ENCODE results near the gene KIAA1755.
A peak's percentile ranks its signal among the peaks of the same experiment; 100 is the strongest.

Gene KIAA1755

DNA sequence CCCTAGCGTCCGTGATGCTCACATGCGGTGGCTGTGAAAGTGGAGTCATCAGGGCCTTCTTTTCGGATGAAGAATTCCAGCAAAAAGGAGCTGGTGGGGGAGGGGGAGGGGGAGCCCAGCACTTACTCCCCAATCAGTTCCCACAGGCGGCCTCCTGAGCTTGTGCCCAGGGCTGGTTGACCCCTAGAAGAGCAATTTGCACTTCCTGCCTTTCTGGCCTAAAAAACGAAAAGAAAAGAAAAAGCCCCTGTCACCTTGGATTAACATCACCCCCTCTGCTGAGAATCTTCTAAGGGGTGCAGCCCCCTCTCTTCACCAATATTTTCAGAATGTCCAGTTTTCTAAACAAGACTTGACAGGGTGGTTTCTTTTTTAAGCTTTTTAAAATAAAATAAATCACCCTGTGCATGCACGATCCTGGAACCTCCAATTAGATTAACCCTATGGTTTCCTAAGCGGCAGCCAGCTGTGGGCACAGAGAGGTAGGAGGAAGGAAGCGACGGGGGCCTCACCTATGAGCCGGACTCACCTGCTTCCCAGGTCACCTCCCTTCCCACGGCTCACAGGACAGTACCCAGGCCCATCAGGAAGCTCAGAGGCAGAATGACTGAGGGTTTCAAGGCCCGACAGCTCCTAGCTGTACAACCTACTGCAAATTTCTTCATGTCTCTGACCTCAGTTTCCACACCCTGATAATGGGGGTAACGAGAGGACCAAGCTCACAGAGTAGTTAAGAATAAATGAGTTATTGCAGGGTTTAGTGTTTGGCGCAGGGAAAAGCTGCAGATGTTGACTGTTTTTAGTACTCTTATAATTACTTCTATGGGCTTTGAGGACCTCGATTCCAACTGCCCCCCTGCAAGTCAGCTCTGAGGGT lies 85.0 kb downstream of the KIAA1755 start:
- DNase-seq, result no peak

DNA sequence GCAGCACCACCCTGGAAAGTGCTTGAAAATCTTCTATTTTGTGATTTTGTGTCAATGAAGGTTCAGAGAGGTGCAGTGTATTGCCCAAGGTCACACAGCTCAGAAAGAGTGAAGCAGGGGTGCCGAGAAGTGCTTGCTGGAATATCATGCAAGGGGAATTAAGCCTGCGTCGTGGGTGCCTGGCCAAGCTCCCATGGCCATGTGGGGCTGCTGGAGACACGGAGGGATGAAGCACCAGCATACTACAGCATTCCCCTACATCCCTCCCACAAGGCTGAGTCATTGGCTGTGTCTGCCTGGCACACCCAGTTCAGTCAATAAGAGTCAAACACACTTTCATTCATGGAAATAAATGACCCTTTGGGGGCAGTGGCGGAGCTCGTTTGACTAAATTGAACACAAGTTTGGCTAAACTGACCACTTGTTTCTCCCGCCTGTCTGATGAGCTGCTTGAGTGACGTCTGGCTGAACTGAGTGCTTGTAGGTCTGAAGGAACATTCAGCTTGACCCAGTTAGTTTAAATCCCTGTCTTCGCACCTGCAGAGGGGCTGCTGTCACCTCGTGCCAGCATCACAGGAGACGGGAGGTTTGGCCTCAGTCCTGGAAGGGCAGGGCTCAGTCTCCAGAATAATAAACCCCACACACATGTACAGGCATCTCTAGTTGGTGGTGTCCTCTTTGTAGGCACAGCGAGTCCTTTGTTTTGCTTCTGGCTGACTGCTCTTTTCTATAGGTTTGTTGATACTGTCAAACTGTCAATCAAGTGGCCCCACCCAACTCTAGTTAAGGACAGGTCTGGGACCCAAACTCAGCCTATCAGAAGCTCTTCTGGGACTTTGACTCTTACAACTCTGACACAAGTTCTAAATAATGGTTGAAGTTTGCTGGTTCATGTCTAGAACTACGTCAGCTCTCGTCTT lies 87.0 kb downstream of the KIAA1755 start:
- DNase-seq, result peak in 1 of 2 donors; percentile 5

DNA sequence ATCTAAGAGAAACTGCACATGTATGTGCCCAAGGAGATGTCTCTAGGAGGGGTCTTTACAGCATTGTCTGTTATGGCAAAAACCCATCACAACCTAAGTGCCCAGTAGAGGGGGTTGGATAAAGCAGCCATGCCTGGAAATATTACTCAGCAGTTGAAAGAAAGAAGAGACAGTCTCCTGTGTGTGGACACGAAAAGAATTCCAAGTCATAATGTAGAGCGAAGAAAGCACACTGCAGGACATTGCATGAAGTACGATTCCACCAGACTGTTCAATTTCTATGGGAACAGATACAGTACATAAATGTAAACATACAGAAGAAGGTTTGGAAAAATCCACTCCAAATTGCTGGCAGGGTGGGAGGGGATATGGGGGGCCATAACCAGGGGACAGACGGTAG lies 88.1 kb downstream of the KIAA1755 start:
- DNase-seq, result no peak

DNA sequence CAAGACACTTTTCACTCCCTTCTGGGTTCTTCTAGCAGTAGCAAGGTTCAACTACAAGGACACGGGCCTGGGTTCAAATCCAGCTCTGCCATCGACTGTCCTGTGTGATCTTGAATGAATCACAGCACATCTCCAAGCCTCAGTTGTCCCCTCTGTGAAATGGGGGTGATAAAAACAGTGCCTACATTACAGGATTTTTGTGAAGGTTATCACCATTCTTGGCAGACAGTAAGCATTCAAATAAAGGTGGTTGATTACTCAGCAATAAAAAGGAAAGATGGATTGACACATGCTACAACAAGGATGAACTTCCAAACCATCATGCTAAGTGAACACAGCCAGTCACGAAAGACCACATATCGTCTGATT lies 88.9 kb downstream of the KIAA1755 start:
- no peak for DNase-seq

DNA sequence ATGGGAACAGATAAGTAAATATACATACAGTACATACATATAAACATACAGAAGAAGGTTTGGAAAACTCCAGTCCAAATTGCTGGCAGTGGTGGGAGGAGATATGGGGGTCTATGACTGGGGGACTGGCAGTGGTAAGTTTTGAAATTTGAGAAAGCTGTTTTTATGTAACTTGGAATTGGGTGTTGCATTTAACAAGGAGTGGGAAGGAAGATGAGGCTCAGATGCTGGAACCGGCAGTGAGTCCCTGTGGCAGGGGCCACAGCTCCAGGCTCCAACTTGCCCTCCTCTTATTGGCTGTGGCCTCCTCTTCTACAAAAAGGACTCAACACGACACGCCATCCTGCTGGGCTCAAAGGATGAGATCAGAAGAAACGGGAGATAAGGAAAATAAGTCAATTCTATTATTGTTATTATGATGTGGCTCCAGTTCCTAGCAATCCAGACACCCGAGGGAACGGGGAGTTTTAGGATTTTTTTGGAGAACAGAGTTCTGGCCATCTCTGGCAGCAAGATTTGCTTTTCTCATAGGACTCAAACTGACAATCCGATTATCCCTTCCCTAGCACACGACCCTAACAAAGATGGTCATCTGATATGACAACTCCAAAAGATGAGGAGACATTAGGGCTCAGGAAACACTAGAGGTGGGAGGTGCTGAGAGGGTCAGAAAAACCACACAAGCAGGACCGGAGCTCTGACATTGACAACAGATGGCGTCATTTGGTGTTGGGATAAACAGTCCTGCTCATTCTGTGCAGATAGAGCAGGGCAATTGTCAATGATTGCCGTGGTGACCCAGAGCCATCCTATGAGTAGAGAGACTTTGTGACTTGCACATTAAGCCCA lies 89.5 kb downstream of the KIAA1755 start:
- DNase-seq, result no peak

DNA sequence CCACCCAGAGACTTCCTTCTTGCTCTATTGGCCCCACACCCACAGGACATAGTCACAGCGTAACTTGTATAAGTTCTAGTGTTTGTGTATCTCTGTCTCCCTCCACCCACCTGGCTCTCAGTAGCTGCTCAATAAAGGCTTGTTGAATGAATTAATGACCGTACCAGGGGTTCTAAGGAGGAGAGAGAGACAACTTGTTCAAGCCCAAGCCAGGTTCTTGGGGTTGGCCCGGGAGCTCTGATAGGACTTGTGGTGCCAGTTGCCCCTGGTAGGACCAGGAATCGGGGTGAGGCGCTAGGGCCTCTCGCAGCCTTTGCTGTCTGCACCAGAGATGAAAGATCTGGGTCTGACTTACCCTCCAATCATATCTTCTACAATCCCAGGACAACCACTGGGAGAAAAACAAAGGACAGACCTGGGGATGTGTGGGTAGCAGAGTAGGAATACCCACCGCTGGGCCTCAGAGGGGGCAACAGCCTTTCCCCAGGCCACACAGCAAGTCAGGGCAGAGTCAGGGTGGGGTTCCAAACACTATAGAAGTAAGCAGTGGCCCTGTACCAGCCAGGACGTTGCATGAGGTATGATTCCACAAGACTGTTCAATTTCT lies 90.2 kb downstream of the KIAA1755 start:
- DNase-seq, result no peak

DNA sequence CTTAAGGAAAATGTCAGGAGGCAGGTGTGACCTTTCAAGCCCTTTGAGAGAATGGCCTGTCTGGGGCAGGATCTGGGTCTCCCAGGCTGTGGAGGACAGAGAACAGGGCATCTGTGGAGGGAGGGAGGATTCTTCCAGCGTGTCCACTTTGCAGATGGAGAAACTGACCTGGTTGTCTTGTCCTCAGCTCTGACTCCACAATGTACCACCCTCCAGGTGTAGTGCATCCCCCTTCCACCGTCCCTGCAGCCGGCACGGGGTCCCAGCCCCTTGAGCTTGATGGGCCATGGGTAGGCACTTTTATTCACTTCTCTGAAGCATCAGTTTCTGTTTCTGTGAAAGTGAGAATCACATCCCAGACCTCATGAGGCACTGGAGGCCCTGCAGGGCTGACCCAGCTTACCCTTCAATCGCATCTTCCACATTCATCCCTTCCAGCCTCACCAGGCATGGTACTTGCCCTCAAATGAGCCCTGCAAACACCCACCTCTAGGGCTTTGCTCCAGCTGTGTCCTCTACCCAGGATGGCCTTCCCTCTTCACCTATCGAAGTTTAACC lies 90.8 kb downstream of the KIAA1755 start:
- DNase-seq, result no peak

DNA sequence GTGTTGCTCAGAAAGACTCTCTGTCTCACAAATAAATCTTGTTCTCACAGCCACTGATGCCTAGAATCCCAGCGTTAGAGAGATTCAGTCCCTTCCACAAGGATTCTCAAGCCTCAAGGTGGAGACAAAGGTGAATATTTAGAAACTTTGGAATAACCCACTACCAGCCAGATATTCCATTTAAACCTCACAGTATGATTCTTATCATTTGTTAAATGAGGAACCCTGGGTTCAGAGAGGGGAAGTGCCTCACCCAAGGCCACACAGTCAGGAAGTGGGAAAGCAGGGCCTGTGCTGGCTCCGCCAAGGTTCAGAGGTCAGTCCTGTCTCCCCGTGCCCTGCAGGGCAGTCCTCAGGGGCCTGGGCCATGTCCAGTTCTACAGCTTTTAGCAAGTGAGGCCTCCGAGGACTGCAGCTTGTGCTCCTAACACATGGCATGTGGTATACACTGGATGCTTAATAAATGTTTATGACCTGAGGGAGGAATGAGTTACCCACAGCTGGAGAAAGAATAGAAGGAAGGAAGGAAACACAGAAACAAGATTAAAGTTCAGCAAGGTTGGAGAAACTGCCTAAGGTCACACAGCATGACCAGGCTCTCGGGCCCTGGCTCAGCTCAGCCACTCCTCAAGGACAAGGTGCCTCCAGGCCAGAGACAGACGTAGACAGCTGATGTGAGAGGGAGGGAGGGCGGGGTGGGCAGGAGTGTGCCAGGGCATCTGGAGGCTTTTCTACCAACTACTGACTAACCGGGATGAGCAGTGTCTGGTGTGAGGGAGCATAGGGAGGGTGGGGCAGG lies 91.5 kb downstream of the KIAA1755 start:
- peak in 1 of 2 donors; percentile 23 for DNase-seq

DNA sequence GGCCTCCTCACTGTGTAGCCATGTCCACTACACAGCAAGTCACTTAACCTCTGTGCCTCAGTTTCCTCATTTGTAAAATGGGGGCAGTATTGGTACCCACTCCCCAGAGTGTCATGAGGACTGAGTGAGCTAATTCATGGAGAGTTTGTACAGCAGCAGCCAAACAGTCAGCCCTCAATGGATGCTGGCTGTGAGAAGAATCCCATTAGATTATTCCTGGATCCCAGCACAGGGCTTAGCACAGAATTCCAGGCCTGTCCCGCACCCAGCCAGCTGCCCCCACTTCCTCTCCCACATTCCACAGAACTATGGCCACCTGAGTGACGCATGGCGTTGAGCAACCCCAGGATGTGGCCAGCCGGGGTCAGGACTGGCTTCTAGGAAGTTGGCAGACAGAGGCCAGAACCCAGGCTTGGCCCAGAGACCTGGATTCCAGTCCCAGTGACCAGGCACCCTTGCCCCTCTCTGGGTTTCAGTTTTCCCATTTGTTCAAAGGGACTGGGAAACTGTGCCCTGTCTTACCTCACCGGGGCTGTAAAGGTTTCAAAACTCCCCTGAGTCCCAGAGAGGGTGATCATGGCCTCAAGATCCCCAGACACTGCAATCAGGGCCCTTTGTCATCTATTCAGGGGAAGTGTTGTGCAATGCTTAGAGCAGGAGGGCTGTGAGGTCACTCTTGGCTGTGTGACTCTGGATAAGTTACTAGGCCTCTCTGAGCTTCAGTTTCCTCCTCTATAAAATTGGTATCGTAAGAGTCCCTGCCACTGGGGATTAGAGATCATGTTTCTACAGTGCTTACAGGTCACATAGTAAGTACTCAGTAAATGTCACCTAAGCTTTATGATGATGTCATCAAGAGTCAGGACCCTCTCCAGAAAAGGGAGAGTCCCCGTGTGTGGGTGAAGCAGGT lies 92.4 kb downstream of the KIAA1755 start:
- DNase-seq, result peak in 1 of 2 donors; percentile 38

DNA sequence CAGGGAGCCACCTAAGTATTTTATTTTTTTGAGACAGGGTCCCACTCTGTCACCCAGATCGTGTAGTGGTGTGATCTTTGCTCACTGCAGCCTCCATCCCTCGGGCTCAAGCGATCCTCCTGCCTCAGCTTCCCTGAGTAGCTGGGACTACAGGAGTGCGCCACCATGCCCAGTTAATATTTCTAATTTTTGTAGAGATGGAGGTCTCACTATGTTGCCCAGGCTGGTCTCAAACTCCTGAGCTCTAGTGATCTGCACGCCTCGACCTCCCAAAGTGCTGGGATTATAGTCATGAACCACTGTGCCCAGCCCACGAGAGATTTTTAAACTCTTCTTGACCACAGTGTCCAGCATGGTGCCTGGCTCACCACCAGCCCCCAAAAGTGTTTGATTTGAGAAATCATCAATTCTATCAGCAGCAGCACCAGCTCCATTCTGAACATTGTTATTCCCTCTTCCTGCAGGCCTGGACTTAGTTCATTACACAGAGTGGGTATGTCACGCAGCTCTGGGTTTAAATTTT lies 93.1 kb downstream of the KIAA1755 start:
- no peak for DNase-seq

DNA sequence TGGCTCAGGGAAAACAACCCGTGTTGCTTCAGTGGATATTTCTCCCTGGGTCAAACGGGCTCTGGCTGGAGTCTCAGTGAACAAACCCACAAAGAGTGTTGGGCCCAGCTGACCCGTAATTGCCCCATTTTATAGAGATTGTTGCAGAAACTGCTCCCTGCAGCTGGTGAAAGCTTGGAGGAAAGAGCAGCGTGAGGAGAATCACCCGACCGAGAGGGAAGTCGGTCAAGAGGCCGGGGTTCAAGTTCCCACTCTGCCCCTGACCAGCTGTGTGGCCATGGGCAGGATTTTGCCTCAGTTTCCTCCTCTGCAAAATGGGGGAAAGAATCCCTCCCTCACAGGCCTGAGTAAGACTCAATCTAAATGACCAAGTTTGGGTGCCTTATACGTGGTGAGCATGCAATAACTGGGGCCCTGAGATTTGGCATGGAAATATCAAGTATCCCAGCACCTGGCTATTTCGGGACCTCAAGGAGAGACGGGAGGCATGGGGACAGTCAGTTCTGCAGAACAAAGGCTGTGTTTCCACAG lies 93.8 kb downstream of the KIAA1755 start:
- DNase-seq, result no peak

DNA sequence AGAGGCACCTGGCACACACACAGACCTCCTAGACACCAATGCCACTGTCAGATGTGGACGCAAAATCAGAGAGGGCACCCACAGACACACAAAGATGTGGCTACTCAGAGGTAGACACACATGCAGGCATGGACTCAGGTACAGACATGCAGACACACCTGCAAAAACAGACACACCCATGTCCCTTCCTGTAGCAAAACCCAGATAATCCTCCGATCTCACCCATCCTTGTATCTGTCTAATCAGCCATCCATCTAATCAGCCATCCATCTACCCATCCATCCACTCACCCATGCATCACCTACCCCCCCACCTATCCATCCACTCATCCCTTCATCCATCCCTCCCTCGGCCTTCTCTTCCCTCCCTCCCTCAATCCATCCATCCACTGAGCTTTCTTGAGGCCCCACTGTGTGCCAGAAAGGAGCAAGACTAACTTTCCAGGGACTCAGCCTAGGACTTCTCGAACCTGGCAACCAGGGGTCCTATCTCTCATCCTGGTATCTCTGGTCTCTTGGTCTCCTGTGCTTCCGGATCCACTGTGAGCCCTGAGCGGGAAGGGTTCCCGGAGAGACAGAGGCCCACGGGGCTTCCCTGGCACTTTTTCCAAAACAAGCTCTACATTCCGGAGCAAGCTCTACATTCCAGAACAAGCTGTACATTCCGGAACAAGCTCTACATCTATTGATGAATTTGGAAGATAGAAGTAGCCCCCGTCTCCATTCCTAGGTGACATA lies 94.4 kb downstream of the KIAA1755 start:
- DNase-seq, result no peak

DNA sequence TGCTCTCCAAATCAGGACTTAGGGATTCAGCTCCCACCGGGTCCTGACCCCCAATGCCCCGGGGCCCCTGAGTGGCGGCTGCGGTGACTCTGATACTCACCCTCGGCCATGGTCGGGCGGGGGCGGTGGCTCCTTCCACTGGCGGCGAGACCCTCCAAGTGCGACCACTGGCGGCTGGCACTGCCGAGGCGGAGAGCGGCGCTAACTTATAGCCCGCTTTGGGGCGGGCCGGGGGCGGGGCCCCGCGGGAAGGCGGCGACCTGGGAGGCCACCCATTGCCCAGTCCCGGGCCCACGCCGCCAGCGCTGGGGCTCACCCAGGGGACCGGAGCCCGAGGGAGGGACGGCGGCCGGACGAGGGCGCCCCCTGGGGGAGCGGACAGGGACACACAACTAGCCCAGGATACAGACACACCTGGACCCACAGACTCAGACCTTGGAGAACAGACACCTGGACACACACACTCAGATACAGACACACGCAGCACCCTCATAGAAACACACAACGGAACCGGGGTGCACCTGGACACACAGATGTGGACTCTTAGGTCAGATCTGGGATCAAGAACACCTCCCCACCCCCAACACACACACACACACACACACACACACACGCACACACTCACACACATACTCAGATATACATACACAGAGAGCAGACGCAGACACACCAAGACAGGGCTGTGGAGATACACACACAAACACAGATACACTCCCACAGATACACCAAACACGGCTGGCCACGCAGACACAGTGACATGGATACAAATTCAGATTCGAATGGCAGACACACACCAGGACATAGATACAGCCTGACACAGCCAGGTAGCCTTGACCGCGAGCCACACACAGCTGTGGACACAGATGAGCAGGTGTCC lies 95.2 kb downstream of the KIAA1755 start, which contains the start of gene TGM2:
TSS of gene TGM2 (minus strand) at position 182 of the 877 bp plus-strand sequence. CDS start at position 110, 72 bp downstream.
- peak; percentile 22 to 41 for DNase-seq

DNA sequence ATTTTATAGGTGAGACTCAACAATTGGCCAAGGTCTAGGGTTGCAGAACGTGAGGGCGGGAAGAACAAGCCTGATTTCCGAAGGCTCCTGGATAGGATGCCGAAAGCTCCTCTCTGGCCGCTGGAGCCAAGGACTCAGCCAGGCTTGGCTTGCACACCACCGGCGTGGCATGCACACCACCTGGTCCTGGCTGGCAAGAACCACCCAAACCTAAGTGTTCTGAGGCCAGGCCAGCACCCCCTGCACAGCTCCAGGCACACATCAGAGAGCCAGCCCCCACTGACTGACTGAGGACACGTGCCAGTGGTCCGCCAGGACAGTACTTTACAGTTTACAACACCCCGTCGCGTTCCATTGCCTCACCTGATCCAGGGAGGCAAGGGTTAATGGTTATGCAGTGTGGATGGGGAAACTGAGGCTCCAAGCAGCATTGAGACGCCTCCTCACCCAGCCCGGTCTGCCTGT lies 95.9 kb downstream of the KIAA1755 start:
- no peak for DNase-seq

DNA sequence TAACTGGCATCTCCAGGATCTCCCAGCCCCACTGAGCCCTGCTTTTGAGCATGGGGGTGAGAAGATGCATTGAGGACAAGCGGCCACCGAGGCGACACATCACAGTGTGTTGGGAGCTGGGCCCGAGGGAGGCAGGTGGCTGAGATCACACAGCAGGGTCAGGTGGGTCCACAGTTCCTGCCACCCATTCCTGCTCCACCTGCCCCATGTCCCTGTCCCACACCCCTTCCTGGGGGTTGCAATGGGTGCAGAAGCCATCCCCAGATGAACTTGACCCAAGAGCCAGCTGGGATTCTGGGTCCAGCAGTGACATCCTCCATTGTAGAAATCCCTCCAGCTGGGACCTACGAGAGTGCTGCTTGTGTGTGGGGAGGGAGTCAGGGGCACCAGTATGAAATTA lies 96.5 kb downstream of the KIAA1755 start:
- no peak for DNase-seq

DNA sequence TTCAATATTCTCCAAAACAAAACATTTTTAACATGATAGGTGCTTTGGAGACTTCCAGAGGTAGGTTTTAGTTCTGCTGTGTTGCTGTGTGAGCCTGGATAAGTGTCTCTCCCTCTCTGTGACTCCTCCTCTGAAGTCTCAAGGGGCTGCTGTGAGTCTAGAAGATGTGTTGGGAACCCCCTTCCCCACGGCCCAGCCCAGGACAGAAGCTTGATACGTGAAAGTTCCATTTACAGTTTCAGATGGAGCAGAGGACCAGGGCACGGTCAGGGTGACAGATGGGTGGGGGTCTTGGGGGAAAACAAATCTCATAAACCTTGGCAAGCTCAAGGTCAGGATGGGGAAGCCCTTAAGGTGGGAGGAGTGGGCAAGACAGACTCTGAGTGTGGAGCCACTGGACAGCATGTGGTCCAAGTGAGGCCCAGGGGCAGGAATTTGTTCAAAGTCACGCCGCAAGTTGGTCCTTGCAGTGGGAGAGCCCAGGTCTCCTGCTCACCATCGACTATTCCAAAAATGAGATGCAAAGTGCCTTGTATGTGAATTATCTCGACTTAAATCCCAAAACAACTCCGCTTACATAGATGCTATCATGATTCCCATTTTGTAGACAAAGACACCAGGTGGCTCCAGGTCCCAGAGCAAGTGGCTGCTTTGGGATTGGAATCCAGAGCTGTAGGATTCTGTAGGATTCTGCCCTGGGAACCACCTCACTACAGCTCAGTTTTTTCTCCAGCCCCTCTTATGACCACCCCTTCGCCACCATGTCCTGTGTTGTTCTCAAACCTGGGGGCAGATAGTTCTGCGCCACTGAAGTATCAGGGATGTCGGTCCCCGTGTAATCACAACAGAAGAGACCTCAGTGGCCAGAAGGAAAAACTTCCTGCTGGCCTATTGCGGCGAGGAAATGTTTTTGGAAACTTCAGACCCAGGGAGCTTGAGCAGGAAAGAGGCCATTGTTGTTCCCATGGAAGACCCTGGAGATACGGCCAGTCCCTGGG lies 97.4 kb downstream of the KIAA1755 start:
- no peak for DNase-seq
